HEK293 (cell line): ENCODE results near the gene PILRB.

ENCODE experiments used
- CTCF ChIA-PET: fragments of 350-600 bp; formaldehyde crosslinking; extraction: SDS; loops from one replicate; lab custom pipeline; 2021; ENCODE audit warnings: antibody characterized with exemption; lab: Yijun Ruan, JAX
- POLR2A ChIA-PET: fragments of 300-600 bp; formaldehyde crosslinking; extraction: SDS; loops from one replicate; lab custom pipeline; 2020; ENCODE audit warnings: antibody characterized with exemption, inconsistent platforms; lab: Yijun Ruan, JAX
- H3K27ac ChIP-seq: fragments of 200-500 bp; sonication (Bioruptor generic); 2 replicates; pipeline ENCODE4 v1.5.1; 2014; ENCODE audit warnings: low read depth, low read length, control low read depth, inconsistent platforms; ENCODE audit errors: extremely low read depth
- H3K36me3 ChIP-seq, 2 experiments: fragments of 200-500 bp in 1 of 2; sonication (Bioruptor generic) in 1 of 2; 1 replicate in 1 of 2; 2 replicates in 1 of 2; pipeline ENCODE4 v1.5.1; 2014 to 2017; ENCODE audit warnings: inconsistent platforms in 2 of 2, low read length in 2 of 2; ENCODE audit not compliant: control insufficient read depth in 2 of 2, insufficient read depth in 1 of 2
- H3K4me1 ChIP-seq: fragments of 200-500 bp; sonication (Bioruptor generic); 2 replicates; pipeline ENCODE4 v1.5.1; 2014; ENCODE audit warnings: mild to moderate bottlenecking, low read length, inconsistent platforms; ENCODE audit not compliant: control insufficient read depth, insufficient read depth
- H3K4me3 ChIP-seq: 2 replicates; pipeline ENCODE4 v1.5.1; 2011; ENCODE audit warnings: low read depth, mild to moderate bottlenecking, control low read depth, low read length, moderate library complexity
- H3K9me3 ChIP-seq: fragments of 200-500 bp; sonication (Bioruptor generic); 2 replicates; pipeline ENCODE4 v1.5.1; 2014; ENCODE audit warnings: low read depth, low read length, inconsistent platforms; ENCODE audit not compliant: control insufficient read depth, insufficient read depth
- BCL11A ChIP-seq: fragments of 450-650 bp; formaldehyde crosslinking; IDR thresholded peaks from 2 replicates; pipeline ENCODE4 v1.5.1; 2016; ENCODE audit warnings: low read depth, missing biosample characterization, missing genetic modification characterization
- HOXD13 ChIP-seq: sonication (generic); formaldehyde crosslinking; IDR thresholded peaks from 2 replicates; pipeline ENCODE4 v1.8.0; 2022; ENCODE audit warnings: missing genetic modification reagents, borderline replicate concordance
- MYNN ChIP-seq: fragments of 450-650 bp; formaldehyde crosslinking; IDR thresholded peaks from 2 replicates; pipeline ENCODE4 v1.5.1; 2016; ENCODE audit warnings: missing biosample characterization, missing genetic modification characterization, borderline replicate concordance
- PRDM6 ChIP-seq: fragments of 450-650 bp; formaldehyde crosslinking; IDR thresholded peaks from 2 replicates; pipeline ENCODE4 v1.5.1; 2017; ENCODE audit warnings: missing biosample characterization, missing genetic modification characterization
- SP3 ChIP-seq: fragments of 450-650 bp; formaldehyde crosslinking; IDR thresholded peaks from 2 replicates; pipeline ENCODE4 v1.5.1; 2016; ENCODE audit warnings: missing biosample characterization, missing genetic modification characterization
- SP7 ChIP-seq: fragments of 450-650 bp; formaldehyde crosslinking; IDR thresholded peaks from 2 replicates; pipeline ENCODE4 v1.5.1; 2016; ENCODE audit warnings: missing biosample characterization, missing genetic modification characterization
- WT1 ChIP-seq: fragments of 450-650 bp; formaldehyde crosslinking; IDR thresholded peaks from 2 replicates; pipeline ENCODE4 v1.5.1; 2016; ENCODE audit warnings: missing biosample characterization, missing genetic modification characterization
- ZBTB20 ChIP-seq: fragments of 450-650 bp; formaldehyde crosslinking; IDR thresholded peaks from 2 replicates; pipeline ENCODE4 v1.5.1; 2016; ENCODE audit warnings: missing biosample characterization, missing genetic modification characterization
- ZNF132 ChIP-seq: fragments of 450-650 bp; formaldehyde crosslinking; IDR thresholded peaks from 2 replicates; pipeline ENCODE4 v1.5.1; 2017; ENCODE audit warnings: missing biosample characterization, missing genetic modification characterization, borderline replicate concordance
- ZNF146 ChIP-seq: fragments of 450-650 bp; formaldehyde crosslinking; IDR thresholded peaks from 2 replicates; pipeline ENCODE4 v1.5.1; 2016; ENCODE audit warnings: missing biosample characterization, missing genetic modification characterization
- ZNF184 ChIP-seq: fragments of 450-650 bp; IDR thresholded peaks from 2 replicates; pipeline ENCODE4 v1.5.1; 2018; ENCODE audit warnings: missing biosample characterization, mild to moderate bottlenecking, missing genetic modification characterization
- ZNF473 ChIP-seq: fragments of 450-650 bp; formaldehyde crosslinking; IDR thresholded peaks from 2 replicates; pipeline ENCODE4 v1.5.1; 2017; ENCODE audit warnings: missing biosample characterization, missing genetic modification characterization
- ZSCAN16 ChIP-seq: fragments of 450-650 bp; formaldehyde crosslinking; IDR thresholded peaks from 2 replicates; pipeline ENCODE4 v1.5.1; 2016; ENCODE audit warnings: missing biosample characterization, missing genetic modification characterization
- TF ChIP-seq, protein P1 (sequence below): sonication (generic); formaldehyde crosslinking; IDR thresholded peaks from 2 replicates; pipeline ENCODE4 v1.8.1; 2022; ENCODE audit warnings: mild to moderate bottlenecking, moderate library complexity, missing genetic modification reagents
- TF ChIP-seq, protein P2 (sequence below): fragments of 450-650 bp; formaldehyde crosslinking; IDR thresholded peaks from 2 replicates; pipeline ENCODE4 v1.5.1; 2016; ENCODE audit warnings: missing biosample characterization, missing genetic modification characterization
- TF ChIP-seq, protein P3 (sequence below): fragments of 450-650 bp; formaldehyde crosslinking; IDR thresholded peaks from 2 replicates; pipeline ENCODE4; 2016; ENCODE audit warnings: missing biosample characterization, missing genetic modification characterization
- TF ChIP-seq, protein P4 (sequence below): fragments of 450-650 bp; formaldehyde crosslinking; IDR thresholded peaks from 2 replicates; pipeline ENCODE4 v1.5.1; 2016; ENCODE audit warnings: missing biosample characterization, missing genetic modification characterization

PILRB gene

DNA sequence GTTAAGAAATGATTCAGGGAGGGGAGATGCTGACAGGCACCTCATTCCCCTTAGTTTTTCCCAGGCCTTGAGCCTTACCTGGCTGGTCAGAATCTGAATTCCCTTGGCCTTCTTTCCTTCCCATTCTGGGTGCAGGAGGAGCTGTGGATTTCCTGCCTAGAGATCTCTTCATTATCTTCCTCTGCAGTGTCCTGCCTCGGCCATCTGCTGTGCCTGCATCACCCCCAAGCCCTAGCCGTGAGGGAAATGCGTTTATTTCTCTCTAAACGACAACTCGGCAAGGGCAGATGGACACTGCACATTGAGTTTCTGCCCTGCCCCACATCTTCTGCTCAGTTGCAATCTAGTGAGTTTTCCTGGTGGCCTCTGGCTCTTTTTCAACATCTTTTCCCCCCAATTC is 43.9 kb downstream of the PILRB start:
- H3K4me3 ChIP-seq: no peak overlapping the region
- POLR2A ChIA-PET: interaction anchor here (2.0 kb wide), 1 partner anchor 27 kb away, joined by 7 read pairs; the partner anchor contains the start of genes MEPCE and ZCWPW1
- no peaks in the 10 kb centered on the region for H3K9me3 ChIP-seq
- no peaks in the 10 kb centered on the region for H3K36me3 ChIP-seq
- CTCF ChIA-PET: interaction anchor here (0.6 to 2.0 kb wide), 4 partner anchors 12 to 797 kb away, joined by 3 to 5 read pairs (median 4); no protein-coding TSS in a partner anchor
- no peak overlapping the region for H3K27ac ChIP-seq
- TF ChIP-seq PRDM6 (tag by site-specific recombination) (no peak), MYNN (tag by site-specific recombination) (no peak), ZNF146 (tag by site-specific recombination) (no peak), WT1 (tag by site-specific recombination) (no peak), ZNF473 (tag by site-specific recombination) (no peak), ZNF184 (no peak)
- TF ChIP-seq, protein P1, sequence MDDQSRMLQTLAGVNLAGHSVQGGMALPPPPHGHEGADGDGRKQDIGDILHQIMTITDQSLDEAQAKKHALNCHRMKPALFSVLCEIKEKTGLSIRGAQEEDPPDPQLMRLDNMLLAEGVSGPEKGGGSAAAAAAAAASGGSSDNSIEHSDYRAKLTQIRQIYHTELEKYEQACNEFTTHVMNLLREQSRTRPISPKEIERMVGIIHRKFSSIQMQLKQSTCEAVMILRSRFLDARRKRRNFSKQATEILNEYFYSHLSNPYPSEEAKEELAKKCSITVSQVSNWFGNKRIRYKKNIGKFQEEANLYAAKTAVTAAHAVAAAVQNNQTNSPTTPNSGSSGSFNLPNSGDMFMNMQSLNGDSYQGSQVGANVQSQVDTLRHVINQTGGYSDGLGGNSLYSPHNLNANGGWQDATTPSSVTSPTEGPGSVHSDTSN: no peak
- TF ChIP-seq, protein P2, sequence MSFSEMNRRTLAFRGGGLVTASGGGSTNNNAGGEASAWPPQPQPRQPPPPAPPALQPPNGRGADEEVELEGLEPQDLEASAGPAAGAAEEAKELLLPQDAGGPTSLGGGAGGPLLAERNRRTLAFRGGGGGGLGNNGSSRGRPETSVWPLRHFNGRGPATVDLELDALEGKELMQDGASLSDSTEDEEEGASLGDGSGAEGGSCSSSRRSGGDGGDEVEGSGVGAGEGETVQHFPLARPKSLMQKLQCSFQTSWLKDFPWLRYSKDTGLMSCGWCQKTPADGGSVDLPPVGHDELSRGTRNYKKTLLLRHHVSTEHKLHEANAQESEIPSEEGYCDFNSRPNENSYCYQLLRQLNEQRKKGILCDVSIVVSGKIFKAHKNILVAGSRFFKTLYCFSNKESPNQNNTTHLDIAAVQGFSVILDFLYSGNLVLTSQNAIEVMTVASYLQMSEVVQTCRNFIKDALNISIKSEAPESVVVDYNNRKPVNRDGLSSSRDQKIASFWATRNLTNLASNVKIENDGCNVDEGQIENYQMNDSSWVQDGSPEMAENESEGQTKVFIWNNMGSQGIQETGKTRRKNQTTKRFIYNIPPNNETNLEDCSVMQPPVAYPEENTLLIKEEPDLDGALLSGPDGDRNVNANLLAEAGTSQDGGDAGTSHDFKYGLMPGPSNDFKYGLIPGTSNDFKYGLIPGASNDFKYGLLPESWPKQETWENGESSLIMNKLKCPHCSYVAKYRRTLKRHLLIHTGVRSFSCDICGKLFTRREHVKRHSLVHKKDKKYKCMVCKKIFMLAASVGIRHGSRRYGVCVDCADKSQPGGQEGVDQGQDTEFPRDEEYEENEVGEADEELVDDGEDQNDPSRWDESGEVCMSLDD (tag by site-specific recombination): no peak
- 0 out of 2 replicates have a peak, but pooled peaks cover under 1% of the 10 kb centered on the region for H3K4me1 ChIP-seq

- H3K9me3 ChIP-seq: no peaks in the 10 kb centered on the region
- TF ChIP-seq SP7 (no peak), SP3 (tag by site-specific recombination) (no peak), HOXD13 (CRISPR knock-in tag) (no peak), ZNF132 (no peak), ZSCAN16 (tag by site-specific recombination) (no peak), BCL11A (tag by site-specific recombination) (no peak), ZBTB20 (tag by site-specific recombination) (no peak)
- TF ChIP-seq, protein P3, sequence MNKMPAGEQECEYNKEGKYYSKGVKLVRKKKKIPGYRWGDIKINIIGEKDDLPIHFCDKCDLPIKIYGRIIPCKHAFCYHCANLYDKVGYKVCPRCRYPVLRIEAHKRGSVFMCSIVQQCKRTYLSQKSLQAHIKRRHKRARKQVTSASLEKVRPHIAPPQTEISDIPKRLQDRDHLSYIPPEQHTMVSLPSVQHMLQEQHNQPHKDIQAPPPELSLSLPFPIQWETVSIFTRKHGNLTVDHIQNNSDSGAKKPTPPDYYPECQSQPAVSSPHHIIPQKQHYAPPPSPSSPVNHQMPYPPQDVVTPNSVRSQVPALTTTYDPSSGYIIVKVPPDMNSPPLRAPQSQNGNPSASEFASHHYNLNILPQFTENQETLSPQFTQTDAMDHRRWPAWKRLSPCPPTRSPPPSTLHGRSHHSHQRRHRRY (tag by site-specific recombination): no peak
- TF ChIP-seq, protein P4, sequence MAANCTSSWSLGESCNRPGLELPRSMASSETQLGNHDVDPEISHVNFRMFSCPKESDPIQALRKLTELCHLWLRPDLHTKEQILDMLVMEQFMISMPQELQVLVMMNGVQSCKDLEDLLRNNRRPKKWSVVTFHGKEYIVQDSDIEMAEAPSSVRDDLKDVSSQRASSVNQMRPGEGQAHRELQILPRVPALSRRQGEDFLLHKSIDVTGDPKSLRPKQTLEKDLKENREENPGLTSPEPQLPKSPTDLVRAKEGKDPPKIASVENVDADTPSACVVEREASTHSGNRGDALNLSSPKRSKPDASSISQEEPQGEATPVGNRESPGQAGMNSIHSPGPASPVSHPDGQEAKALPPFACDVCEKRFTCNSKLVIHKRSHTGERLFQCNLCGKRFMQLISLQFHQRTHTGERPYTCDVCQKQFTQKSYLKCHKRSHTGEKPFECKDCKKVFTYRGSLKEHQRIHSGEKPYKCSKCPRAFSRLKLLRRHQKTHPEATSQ (tag by site-specific recombination): no peak
- H3K27ac ChIP-seq: no peak overlapping the region
- POLR2A ChIA-PET: interaction anchor here (2.0 kb wide), 1 partner anchor 27 kb away, joined by 7 read pairs; the partner anchor contains the start of genes MEPCE and ZCWPW1
- H3K4me3 ChIP-seq: no peak overlapping the region
- no peaks in the 10 kb centered on the region for H3K36me3 ChIP-seq
- CTCF ChIA-PET: interaction anchor here (2.0 kb wide), 1 partner anchor 12 kb away, joined by 5 read pairs; no protein-coding TSS in a partner anchor
- H3K4me1 ChIP-seq: 0 out of 2 replicates have a peak, but pooled peaks cover 4% of the 10 kb centered on the region
These were observed 44.3 kb downstream of the PILRB start for GRCh38 chr7:100402241-100402640.
